ENCODE results near the gene SNRNP200. TPM values are rescaled to one million over a fixed set of nuclear protein-coding genes. Genes with fewer than 3 reads are reported as not detected.
A peak's percentile ranks its signal among the peaks of the same experiment; 100 is the strongest.

Gene SNRNP200
- total RNA-seq, 2 donors from 2014 or later: 190 to 211 TPM

DNA sequence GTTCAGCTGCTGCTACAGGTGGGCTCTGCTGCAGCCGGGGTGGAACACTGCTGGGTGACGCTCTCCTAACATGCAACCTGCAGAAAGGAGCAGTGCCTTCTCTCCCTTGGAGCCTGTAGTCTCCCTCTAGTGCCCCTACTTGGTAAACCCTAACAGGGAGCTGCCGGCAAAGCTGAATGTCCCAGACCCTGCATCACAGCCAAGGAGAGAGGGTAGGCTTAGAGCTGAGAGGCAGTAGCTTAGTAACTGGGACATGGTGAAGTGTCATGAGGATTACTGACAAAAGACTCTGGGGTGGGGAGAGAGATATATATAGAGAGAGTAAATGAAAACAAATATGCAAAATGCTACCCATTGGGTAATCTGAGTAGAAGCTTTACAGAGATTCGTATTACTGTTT, 40.1 kb upstream of the SNRNP200 start:
- no peaks in the 10 kb centered on the region for H3K27me3 Mint-ChIP-seq (ENCODE audit: insufficient read depth)
- Histone ChIP-seq H3K27ac (ENCODE audit: low read depth, low read length) (no peak overlapping the region), H3K9me3 (ENCODE audit: control insufficient read depth, low read length) (no peaks in the 10 kb centered on the region), H3K4me3 (ENCODE audit: low read length) (no peak overlapping the region), H3K36me3 (ENCODE audit: control insufficient read depth, insufficient read depth, low read length) (peaks cover 70% of the 10 kb centered on the region), H3K27me3 (ENCODE audit: control insufficient read depth, insufficient read depth, low read length, poor library complexity, severe bottlenecking) (no peaks in the 10 kb centered on the region), H3K9ac (ENCODE audit: extremely low read depth, low read length, poor library complexity, severe bottlenecking) (no peak overlapping the region), H3K4me1 (ENCODE audit: control insufficient read depth, insufficient read depth, low read length) (no peaks in the 10 kb centered on the region)
- TF ChIP-seq, protein P1, sequence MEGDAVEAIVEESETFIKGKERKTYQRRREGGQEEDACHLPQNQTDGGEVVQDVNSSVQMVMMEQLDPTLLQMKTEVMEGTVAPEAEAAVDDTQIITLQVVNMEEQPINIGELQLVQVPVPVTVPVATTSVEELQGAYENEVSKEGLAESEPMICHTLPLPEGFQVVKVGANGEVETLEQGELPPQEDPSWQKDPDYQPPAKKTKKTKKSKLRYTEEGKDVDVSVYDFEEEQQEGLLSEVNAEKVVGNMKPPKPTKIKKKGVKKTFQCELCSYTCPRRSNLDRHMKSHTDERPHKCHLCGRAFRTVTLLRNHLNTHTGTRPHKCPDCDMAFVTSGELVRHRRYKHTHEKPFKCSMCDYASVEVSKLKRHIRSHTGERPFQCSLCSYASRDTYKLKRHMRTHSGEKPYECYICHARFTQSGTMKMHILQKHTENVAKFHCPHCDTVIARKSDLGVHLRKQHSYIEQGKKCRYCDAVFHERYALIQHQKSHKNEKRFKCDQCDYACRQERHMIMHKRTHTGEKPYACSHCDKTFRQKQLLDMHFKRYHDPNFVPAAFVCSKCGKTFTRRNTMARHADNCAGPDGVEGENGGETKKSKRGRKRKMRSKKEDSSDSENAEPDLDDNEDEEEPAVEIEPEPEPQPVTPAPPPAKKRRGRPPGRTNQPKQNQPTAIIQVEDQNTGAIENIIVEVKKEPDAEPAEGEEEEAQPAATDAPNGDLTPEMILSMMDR (conservative IDR thresholded peaks at IDR 0.05): peak; percentile 67
- H3K4me3 Mint-ChIP-seq: no peak overlapping the region
- H3K36me3 Mint-ChIP-seq (ENCODE audit: low read depth): peaks cover 64% of the 10 kb centered on the region
- H3K27ac Mint-ChIP-seq: peak overlapping the region; percentile 24
- 90 to 100% methylated on average over 3 to 4 of the region's 4 CpGs for WGBS, 2 experiments (ENCODE audit: insufficient coverage in 1 of 2, insufficient read length in 1 of 2)
- no peaks in the 10 kb centered on the region for H3K4me1 Mint-ChIP-seq
- peak; percentile 71 for DNase-seq
- H3K9me3 Mint-ChIP-seq: no peaks in the 10 kb centered on the region

- Mint-ChIP-seq H3K27me3 (ENCODE audit: insufficient read depth) (no peaks in the 10 kb centered on the region), H3K9me3 (no peaks in the 10 kb centered on the region), H3K36me3 (ENCODE audit: low read depth) (peaks cover 60% of the 10 kb centered on the region), H3K4me3 (no peak overlapping the region), H3K27ac (no peak overlapping the region), H3K4me1 (no peaks in the 10 kb centered on the region)
- 97 to 100% methylated on average over 3 to 5 of the region's 5 CpGs for WGBS, 2 experiments (ENCODE audit: insufficient coverage in 1 of 2, insufficient read length in 1 of 2)
- TF ChIP-seq, protein P1 (conservative IDR thresholded peaks at IDR 0.05): no peak
- Histone ChIP-seq H3K27me3 (ENCODE audit: control insufficient read depth, insufficient read depth, low read length, poor library complexity, severe bottlenecking) (no peaks in the 10 kb centered on the region), H3K4me1 (ENCODE audit: control insufficient read depth, insufficient read depth, low read length) (no peaks in the 10 kb centered on the region), H3K9ac (ENCODE audit: extremely low read depth, low read length, poor library complexity, severe bottlenecking) (no peak overlapping the region), H3K4me3 (ENCODE audit: low read length) (no peak overlapping the region), H3K9me3 (ENCODE audit: control insufficient read depth, low read length) (no peaks in the 10 kb centered on the region), H3K27ac (ENCODE audit: low read depth, low read length) (no peak overlapping the region), H3K36me3 (ENCODE audit: control insufficient read depth, insufficient read depth, low read length) (peaks cover 59% of the 10 kb centered on the region)
- no peak for DNase-seq
Measured at GRCh38 chr2:96344011-96344410, 38.7 kb upstream of the SNRNP200 start.

DNA sequence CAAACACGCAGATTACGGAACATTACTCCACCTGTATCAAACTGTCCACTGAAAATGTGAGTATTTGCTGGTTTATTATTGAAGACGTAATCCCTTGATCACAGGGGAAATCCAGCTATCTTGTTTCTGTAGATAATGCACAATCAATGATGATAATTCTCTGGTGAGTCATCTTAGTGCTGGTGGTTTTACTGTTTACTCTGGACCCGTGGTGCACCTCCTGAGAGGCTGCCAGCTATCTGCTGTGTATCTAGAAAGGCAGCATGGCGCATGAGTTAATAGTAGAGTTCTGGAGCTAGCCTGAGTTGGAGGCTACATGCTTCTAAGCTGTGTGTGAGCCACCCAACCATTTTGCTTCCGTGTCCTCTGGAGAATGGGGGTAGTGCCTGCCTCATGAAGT, 36.7 kb upstream of the SNRNP200 start:
- no peaks in the 10 kb centered on the region for H3K4me1 ChIP-seq (ENCODE audit: control insufficient read depth, insufficient read depth, low read length)
- H3K9ac ChIP-seq (ENCODE audit: extremely low read depth, low read length, poor library complexity, severe bottlenecking): no peak overlapping the region
- no peaks in the 10 kb centered on the region for H3K9me3 ChIP-seq (ENCODE audit: control insufficient read depth, low read length)
- no peaks in the 10 kb centered on the region for H3K9me3 Mint-ChIP-seq
- H3K27me3 Mint-ChIP-seq (ENCODE audit: insufficient read depth): no peaks in the 10 kb centered on the region
- H3K4me1 Mint-ChIP-seq: no peaks in the 10 kb centered on the region
- no peak overlapping the region for H3K4me3 Mint-ChIP-seq
- WGBS, 2 experiments (ENCODE audit: insufficient coverage in 1 of 2, insufficient read length in 1 of 2): 86 to 92% methylated on average over 6 of the region's 6 CpGs
- no peak overlapping the region for H3K27ac ChIP-seq (ENCODE audit: low read depth, low read length)
- DNase-seq: no peak
- peaks cover 55% of the 10 kb centered on the region for H3K36me3 Mint-ChIP-seq (ENCODE audit: low read depth)
- no peak overlapping the region for H3K27ac Mint-ChIP-seq
- TF ChIP-seq, protein P1 (conservative IDR thresholded peaks at IDR 0.05): no peak
- H3K4me3 ChIP-seq (ENCODE audit: low read length): no peak overlapping the region
- H3K36me3 ChIP-seq (ENCODE audit: control insufficient read depth, insufficient read depth, low read length): peaks cover 51% of the 10 kb centered on the region
- no peaks in the 10 kb centered on the region for H3K27me3 ChIP-seq (ENCODE audit: control insufficient read depth, insufficient read depth, low read length, poor library complexity, severe bottlenecking)

Data from endodermal cell (in vitro differentiated cells).